OCI-LY3 (cell line): Measurements from ENCODE around the gene LRRC55.

Experiments
- CTCF ChIP-seq: fragments of 200-600, 300-600 bp; sonication (generic); IDR thresholded peaks from 2 replicates; pipeline ENCODE4 v1.5.1; 2014; ENCODE audit warnings: antibody characterized with exemption, low read length, low read depth
- EZH2phosphoT487 ChIP-seq: fragments of 200-600 bp; shearing (Covaris generic); IDR thresholded peaks from 2 replicates; pipeline ENCODE4 v1.6.1; 2018; ENCODE audit warnings: antibody characterized with exemption, mixed run types, low read depth

GRCh38 chr11:57192316-57192715 lies 10.6 kb downstream of the LRRC55 start:
- TF ChIP-seq CTCF, result no peak
- TF ChIP-seq EZH2phosphoT487, result no peak
